ENCODE results near the gene NPAS3.

DNA sequence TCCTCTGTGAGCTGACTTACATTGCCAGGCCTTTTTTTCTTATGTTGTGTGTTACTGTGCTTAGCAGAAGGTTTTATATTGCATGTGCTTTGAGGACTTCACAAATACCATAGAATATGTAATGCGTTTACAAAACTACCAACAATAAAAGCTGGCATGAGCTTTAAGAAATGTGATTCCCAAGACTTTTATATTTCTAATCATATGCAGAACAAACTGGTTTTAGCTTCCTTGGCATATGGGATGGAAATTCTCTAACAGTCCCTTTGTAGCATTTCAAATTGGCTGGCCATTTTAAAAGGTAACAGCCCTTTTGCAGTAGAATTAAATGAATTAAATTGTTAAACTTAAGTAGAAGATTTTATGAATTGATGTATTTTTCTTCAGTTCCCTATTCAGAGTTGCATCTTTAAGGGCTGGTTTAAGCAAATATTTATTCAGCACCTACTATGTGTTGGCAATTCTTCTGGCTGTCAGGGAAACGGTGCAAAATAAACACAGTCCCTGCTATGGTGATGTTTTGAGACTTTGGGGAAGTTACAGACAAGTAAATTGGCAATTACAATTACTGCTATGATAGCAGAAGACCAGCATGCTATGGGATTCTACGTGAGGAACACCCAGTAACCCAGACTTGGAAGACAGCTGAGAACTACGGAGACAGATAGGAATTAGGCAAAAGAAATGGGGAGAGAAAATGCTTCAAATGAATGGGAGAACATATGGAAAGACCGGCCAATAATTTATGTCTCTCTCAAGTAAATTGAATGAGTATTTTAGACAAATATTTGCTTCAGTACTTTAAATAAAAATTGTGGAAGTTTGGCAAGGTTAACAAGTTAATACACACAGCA, 565.8 kb downstream of the NPAS3 start:
- TF ChIP-seq CTCF (IDR thresholded peaks at IDR 0.05), result no peak
- no peak for TF ChIP-seq POLR2A (IDR thresholded peaks at IDR 0.05)
